ENCODE data around the gene NUMA1.

DNA sequence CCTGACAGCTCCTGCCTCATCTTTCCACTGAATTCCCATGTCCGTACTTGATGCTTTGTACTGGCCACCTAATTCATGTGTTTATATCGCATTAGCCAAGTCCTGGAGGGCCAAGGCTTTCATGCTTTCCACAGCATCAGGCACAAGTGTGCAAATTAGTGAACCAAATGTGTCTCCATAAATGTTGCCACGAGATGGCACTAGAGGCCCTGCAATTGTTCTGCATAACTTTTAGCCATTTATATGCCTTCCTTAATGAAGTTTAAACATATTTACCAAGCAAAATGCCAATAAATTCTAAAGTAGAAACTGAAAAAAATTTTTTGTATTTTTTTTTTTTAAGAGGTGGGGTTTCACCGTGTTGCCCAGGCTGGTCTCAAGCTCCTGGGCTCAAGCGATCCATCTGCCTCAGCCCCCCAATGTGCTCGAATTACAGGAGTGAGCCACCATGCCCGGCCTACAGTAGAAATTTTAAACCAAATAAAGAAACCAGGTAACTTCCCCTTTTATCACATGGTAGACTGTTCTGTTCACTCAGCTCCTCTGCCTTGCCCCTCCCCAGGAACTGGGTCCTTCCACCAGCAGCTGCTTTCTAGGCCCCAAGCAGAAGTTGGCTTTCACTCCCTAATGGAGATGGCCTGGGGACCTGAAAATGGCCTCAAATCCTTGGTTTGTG, 102.5 kb downstream of the NUMA1 start:
- TF ChIP-seq MAZ (IDR thresholded peaks at IDR 0.05; ENCODE audit: borderline replicate concordance, low read depth, low read length) (no peak), MAZ (CRISPR knock-in tag; IDR thresholded peaks at IDR 0.05; ENCODE audit: low read depth) (no peak), NR2C2 (CRISPR knock-in tag; IDR thresholded peaks at IDR 0.05; ENCODE audit: borderline replicate concordance) (no peak), CHCHD3 (CRISPR knock-in tag; IDR thresholded peaks at IDR 0.05) (no peak), ZNF207 (IDR thresholded peaks at IDR 0.05; ENCODE audit: borderline replicate concordance) (no peak), KAT2B (IDR thresholded peaks at IDR 0.05; ENCODE audit: borderline replicate concordance, low read depth, low read length) (no peak), TBP (CRISPR knock-in tag; IDR thresholded peaks at IDR 0.05) (no peak), NFE2L2 (IDR thresholded peaks at IDR 0.05; ENCODE audit: low read length) (no peak), ATF1 (CRISPR knock-in tag; IDR thresholded peaks at IDR 0.05) (no peak), POLR2A (IDR thresholded peaks at IDR 0.05; ENCODE audit: insufficient read depth in 1 of 2, low read depth in 2 of 2, low read length in 2 of 2) (no peak), FOXJ3 (CRISPR knock-in tag; IDR thresholded peaks at IDR 0.05; ENCODE audit: borderline replicate concordance) (no peak)
- TF ChIP-seq, protein P1, sequence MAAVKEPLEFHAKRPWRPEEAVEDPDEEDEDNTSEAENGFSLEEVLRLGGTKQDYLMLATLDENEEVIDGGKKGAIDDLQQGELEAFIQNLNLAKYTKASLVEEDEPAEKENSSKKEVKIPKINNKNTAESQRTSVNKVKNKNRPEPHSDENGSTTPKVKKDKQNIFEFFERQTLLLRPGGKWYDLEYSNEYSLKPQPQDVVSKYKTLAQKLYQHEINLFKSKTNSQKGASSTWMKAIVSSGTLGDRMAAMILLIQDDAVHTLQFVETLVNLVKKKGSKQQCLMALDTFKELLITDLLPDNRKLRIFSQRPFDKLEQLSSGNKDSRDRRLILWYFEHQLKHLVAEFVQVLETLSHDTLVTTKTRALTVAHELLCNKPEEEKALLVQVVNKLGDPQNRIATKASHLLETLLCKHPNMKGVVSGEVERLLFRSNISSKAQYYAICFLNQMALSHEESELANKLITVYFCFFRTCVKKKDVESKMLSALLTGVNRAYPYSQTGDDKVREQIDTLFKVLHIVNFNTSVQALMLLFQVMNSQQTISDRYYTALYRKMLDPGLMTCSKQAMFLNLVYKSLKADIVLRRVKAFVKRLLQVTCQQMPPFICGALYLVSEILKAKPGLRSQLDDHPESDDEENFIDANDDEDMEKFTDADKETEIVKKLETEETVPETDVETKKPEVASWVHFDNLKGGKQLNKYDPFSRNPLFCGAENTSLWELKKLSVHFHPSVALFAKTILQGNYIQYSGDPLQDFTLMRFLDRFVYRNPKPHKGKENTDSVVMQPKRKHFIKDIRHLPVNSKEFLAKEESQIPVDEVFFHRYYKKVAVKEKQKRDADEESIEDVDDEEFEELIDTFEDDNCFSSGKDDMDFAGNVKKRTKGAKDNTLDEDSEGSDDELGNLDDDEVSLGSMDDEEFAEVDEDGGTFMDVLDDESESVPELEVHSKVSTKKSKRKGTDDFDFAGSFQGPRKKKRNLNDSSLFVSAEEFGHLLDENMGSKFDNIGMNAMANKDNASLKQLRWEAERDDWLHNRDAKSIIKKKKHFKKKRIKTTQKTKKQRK (IDR thresholded peaks at IDR 0.05; ENCODE audit: low read length), result no peak
- TF ChIP-seq, protein P2, sequence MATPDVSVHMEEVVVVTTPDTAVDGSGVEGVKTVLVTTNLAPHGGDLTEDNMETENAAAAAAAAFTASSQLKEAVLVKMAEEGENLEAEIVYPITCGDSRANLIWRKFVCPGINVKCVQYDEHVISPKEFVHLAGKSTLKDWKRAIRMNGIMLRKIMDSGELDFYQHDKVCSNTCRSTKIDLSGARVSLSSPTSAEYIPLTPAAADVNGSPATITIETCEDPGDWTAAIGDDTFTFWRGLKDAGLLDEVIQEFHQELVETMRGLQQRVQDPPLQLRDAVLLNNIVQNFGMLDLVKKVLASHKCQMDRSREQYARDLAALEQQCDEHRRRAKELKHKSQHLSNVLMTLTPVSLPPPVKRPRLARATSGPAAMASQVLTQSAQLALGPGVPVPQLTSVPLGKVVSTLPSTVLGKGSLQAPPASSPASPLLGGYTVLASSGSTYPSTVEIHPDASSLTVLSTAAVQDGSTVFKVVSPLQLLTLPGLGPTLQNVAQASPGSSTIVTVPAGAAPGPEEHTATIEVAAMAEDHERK (CRISPR knock-in tag; IDR thresholded peaks at IDR 0.05; ENCODE audit: low read depth), result no peak
- TF ChIP-seq, protein P3, sequence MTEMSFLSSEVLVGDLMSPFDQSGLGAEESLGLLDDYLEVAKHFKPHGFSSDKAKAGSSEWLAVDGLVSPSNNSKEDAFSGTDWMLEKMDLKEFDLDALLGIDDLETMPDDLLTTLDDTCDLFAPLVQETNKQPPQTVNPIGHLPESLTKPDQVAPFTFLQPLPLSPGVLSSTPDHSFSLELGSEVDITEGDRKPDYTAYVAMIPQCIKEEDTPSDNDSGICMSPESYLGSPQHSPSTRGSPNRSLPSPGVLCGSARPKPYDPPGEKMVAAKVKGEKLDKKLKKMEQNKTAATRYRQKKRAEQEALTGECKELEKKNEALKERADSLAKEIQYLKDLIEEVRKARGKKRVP (CRISPR knock-in tag; IDR thresholded peaks at IDR 0.05), result no peak
